CD8-positive, alpha-beta memory T cell (primary cell): ENCODE measurements around the gene SLC24A3. TPM values are rescaled to one million over a fixed set of nuclear protein-coding genes. Genes with fewer than 3 reads are reported as not detected.

Experiments
- CTCF ChIA-PET: fragments of 350-600 bp; sonication (Branson Sonifier 250); formaldehyde crosslinking; loops from one replicate; lab custom pipeline; 2021; ENCODE audit warnings: antibody characterized with exemption; lab: Charles Lee
- POLR2A ChIA-PET: fragments of 350-600 bp; sonication (Branson Sonifier 250); formaldehyde crosslinking; loops from one replicate; lab custom pipeline; 2021; ENCODE audit warnings: antibody characterized with exemption; lab: Charles Lee
- DNase-seq, 5 donors: peaks; one replicate each; pipeline versions ENCODE4 v3.0.0 to v3.0.0-alpha.2; 2020 to 2022; ENCODE audit warnings: mixed read lengths in 1 of 5
- H3K27ac ChIP-seq: one replicate; pipeline ENCODE4 v1.7.0; 2013; ENCODE audit warnings: low read depth, mild to moderate bottlenecking, low read length, moderate library complexity
- H3K27me3 ChIP-seq: 2 replicates; pipeline ENCODE4 v1.7.0; 2013; ENCODE audit warnings: low read length, mild to moderate bottlenecking; ENCODE audit not compliant: insufficient read depth, poor library complexity, severe bottlenecking
- H3K36me3 ChIP-seq: 2 replicates; pipeline ENCODE4 v1.7.0; 2013; ENCODE audit warnings: mild to moderate bottlenecking, low read length, moderate library complexity; ENCODE audit not compliant: insufficient read depth
- H3K4me1 ChIP-seq: 2 replicates; pipeline ENCODE4 v1.7.0; 2013; ENCODE audit warnings: mild to moderate bottlenecking, low read length, moderate library complexity; ENCODE audit not compliant: insufficient read depth
- H3K4me3 ChIP-seq: 2 replicates; pipeline ENCODE4 v1.7.0; 2013; ENCODE audit warnings: mild to moderate bottlenecking, low read length
- H3K9me3 ChIP-seq: 2 replicates; pipeline ENCODE4 v1.7.0; 2013; ENCODE audit warnings: mild to moderate bottlenecking, low read length
- H3K27ac Mint-ChIP-seq, 8 donors: one replicate each; pipeline ENCODE4 v1.8.0; 2020 to 2021; ENCODE audit warnings: mixed read lengths in 8 of 8, mild to moderate bottlenecking in 6 of 8, inconsistent platforms in 3 of 8, moderate library complexity in 3 of 8
- H3K27me3 Mint-ChIP-seq, 2 donors: one replicate each; pipeline ENCODE4 v1.8.0; 2020 to 2021; ENCODE audit warnings: mixed read lengths in 2 of 2, mild to moderate bottlenecking in 1 of 2, moderate library complexity in 1 of 2
- H3K36me3 Mint-ChIP-seq, 3 donors: one replicate each; pipeline ENCODE4 v1.8.0; 2020 to 2021; ENCODE audit warnings: mixed read lengths in 3 of 3, inconsistent platforms in 1 of 3, mild to moderate bottlenecking in 1 of 3
- H3K4me1 Mint-ChIP-seq, 3 donors: one replicate each; pipeline ENCODE4 v1.8.0; 2020 to 2021; ENCODE audit warnings: mixed read lengths in 3 of 3, inconsistent platforms in 1 of 3, mild to moderate bottlenecking in 1 of 3
- H3K4me3 Mint-ChIP-seq, 7 donors: one replicate each; pipeline ENCODE4 v1.8.0; 2020 to 2021; ENCODE audit warnings: mixed read lengths in 7 of 7, mild to moderate bottlenecking in 6 of 7, moderate library complexity in 4 of 7, inconsistent platforms in 2 of 7
- H3K9me3 Mint-ChIP-seq, 5 donors: one replicate each; pipeline ENCODE4 v1.8.0; 2020 to 2022; ENCODE audit warnings: mixed read lengths in 5 of 5, mild to moderate bottlenecking in 3 of 5, moderate library complexity in 2 of 5, inconsistent platforms in 1 of 5
- polyA plus RNA-seq: library from polyadenylated mRNA; unstranded; fragments of 300-500 nt; fragmentation: Illumina TruSeq; gene quantifications from one replicate; pipeline ENCODE4 v1.2.3, GENCODE V29; 2021
- total RNA-seq, 2 experiments: library from RNA; stranded (reverse); gene quantifications; one replicate each; pipeline ENCODE4 v1.2.3, GENCODE V29; 2021

Gene SLC24A3
- total and polyA plus RNA-seq, 3 experiments from 2014 or later: not detected

GRCh38 chr20:19380211-19380610 is 167.8 kb downstream of the SLC24A3 start:
- Mint-ChIP-seq H3K36me3 (no peaks in the 10 kb centered on the region), H3K27ac (no peak overlapping the region), H3K4me1 (no peaks in the 10 kb centered on the region), H3K27me3 (no peaks in the 10 kb centered on the region), H3K4me3 (no peak overlapping the region), H3K9me3 (peaks cover 0 to 2% (median 0%) of the 10 kb centered on the region in 5 donors)
- ChIA-PET CTCF (no interaction called here), POLR2A (no interaction called here)
- H3K9me3 ChIP-seq: no peaks in the 10 kb centered on the region
- H3K27me3 ChIP-seq: no peaks in the 10 kb centered on the region
- H3K27ac ChIP-seq: no peak overlapping the region
- H3K4me3 ChIP-seq: no peak overlapping the region
- no peaks in the 10 kb centered on the region for H3K4me1 ChIP-seq
- no peak for DNase-seq
- H3K36me3 ChIP-seq: no peaks in the 10 kb centered on the region

GRCh38 chr20:19381947-19382346 is 169.5 kb downstream of the SLC24A3 start:
- ChIA-PET POLR2A (no interaction called here), CTCF (no interaction called here)
- Histone ChIP-seq H3K9me3 (no peaks in the 10 kb centered on the region), H3K36me3 (no peaks in the 10 kb centered on the region), H3K4me3 (no peak overlapping the region), H3K4me1 (no peaks in the 10 kb centered on the region), H3K27me3 (no peaks in the 10 kb centered on the region), H3K27ac (no peak overlapping the region)
- H3K9me3 Mint-ChIP-seq: peaks cover 0 to 3% (median 0%) of the 10 kb centered on the region in 5 donors
- no peak for DNase-seq
- H3K27ac Mint-ChIP-seq: no peak overlapping the region
- no peak overlapping the region for H3K4me3 Mint-ChIP-seq
- no peaks in the 10 kb centered on the region for H3K4me1 Mint-ChIP-seq
- no peaks in the 10 kb centered on the region for H3K36me3 Mint-ChIP-seq
- no peaks in the 10 kb centered on the region for H3K27me3 Mint-ChIP-seq

- Histone ChIP-seq H3K4me1 (no peaks in the 10 kb centered on the region), H3K27ac (no peak overlapping the region), H3K9me3 (no peaks in the 10 kb centered on the region), H3K27me3 (no peaks in the 10 kb centered on the region), H3K36me3 (no peaks in the 10 kb centered on the region), H3K4me3 (no peak overlapping the region)
- no peak for DNase-seq
- H3K9me3 Mint-ChIP-seq: peaks cover 0 to 3% (median 0%) of the 10 kb centered on the region in 5 donors
- no peak overlapping the region for H3K27ac Mint-ChIP-seq
- H3K36me3 Mint-ChIP-seq: no peaks in the 10 kb centered on the region
- H3K4me3 Mint-ChIP-seq: no peak overlapping the region
- H3K27me3 Mint-ChIP-seq: no peaks in the 10 kb centered on the region
- ChIA-PET CTCF (no interaction called here), POLR2A (no interaction called here)
- no peaks in the 10 kb centered on the region for H3K4me1 Mint-ChIP-seq
These were observed 170.2 kb downstream of the SLC24A3 start for GRCh38 chr20:19382386-19383340.

GRCh38 chr20:19384940-19385339 is 172.5 kb downstream of the SLC24A3 start:
- no peak overlapping the region for H3K27ac Mint-ChIP-seq
- CTCF ChIA-PET: no interaction called here

GRCh38 chr20:19387251-19387650 is 174.8 kb downstream of the SLC24A3 start:
- Histone ChIP-seq H3K4me1 (no peaks in the 10 kb centered on the region), H3K27ac (no peak overlapping the region), H3K27me3 (no peaks in the 10 kb centered on the region), H3K36me3 (no peaks in the 10 kb centered on the region), H3K9me3 (no peaks in the 10 kb centered on the region), H3K4me3 (no peak overlapping the region)
- no peak overlapping the region for H3K4me3 Mint-ChIP-seq
- H3K4me1 Mint-ChIP-seq: no peaks in the 10 kb centered on the region
- CTCF ChIA-PET: no interaction called here
- H3K36me3 Mint-ChIP-seq: no peaks in the 10 kb centered on the region
- POLR2A ChIA-PET: no interaction called here
- H3K27ac Mint-ChIP-seq: no peak overlapping the region
- no peaks in the 10 kb centered on the region for H3K27me3 Mint-ChIP-seq
- peaks cover 7 to 14% (median 9%) of the 10 kb centered on the region in 5 donors for H3K9me3 Mint-ChIP-seq
- DNase-seq: no peak

More at GRCh38 chr20:19384940-19385339, 172.5 kb downstream of the SLC24A3 start:
- Mint-ChIP-seq H3K9me3 (peaks cover 4 to 12% (median 8%) of the 10 kb centered on the region in 5 donors), H3K27me3 (no peaks in the 10 kb centered on the region), H3K4me1 (no peaks in the 10 kb centered on the region), H3K4me3 (no peak overlapping the region), H3K36me3 (no peaks in the 10 kb centered on the region)
- Histone ChIP-seq H3K4me1 (no peaks in the 10 kb centered on the region), H3K36me3 (no peaks in the 10 kb centered on the region), H3K27ac (no peak overlapping the region), H3K4me3 (no peak overlapping the region), H3K9me3 (no peaks in the 10 kb centered on the region), H3K27me3 (no peaks in the 10 kb centered on the region)
- POLR2A ChIA-PET: no interaction called here
- DNase-seq: no peak

- no peak overlapping the region for H3K27ac ChIP-seq
- Mint-ChIP-seq H3K9me3 (peaks cover 8 to 18% (median 11%) of the 10 kb centered on the region in 5 donors), H3K27ac (no peak overlapping the region), H3K4me3 (no peak overlapping the region), H3K4me1 (no peaks in the 10 kb centered on the region), H3K27me3 (no peaks in the 10 kb centered on the region), H3K36me3 (no peaks in the 10 kb centered on the region)
- no peak overlapping the region for H3K4me3 ChIP-seq
- no peak for DNase-seq
- ChIA-PET POLR2A (no interaction called here), CTCF (no interaction called here)
- H3K9me3 ChIP-seq: no peaks in the 10 kb centered on the region
- no peaks in the 10 kb centered on the region for H3K36me3 ChIP-seq
- H3K4me1 ChIP-seq: no peaks in the 10 kb centered on the region
- H3K27me3 ChIP-seq: no peaks in the 10 kb centered on the region
These were observed 180.1 kb downstream of the SLC24A3 start for GRCh38 chr20:19392344-19393130.

- Mint-ChIP-seq H3K27ac (no peak overlapping the region), H3K36me3 (no peaks in the 10 kb centered on the region), H3K27me3 (no peaks in the 10 kb centered on the region), H3K4me1 (no peaks in the 10 kb centered on the region), H3K9me3 (peaks cover 5 to 21% (median 13%) of the 10 kb centered on the region in 5 donors), H3K4me3 (no peak overlapping the region)
- DNase-seq: no peak
- Histone ChIP-seq H3K27me3 (no peaks in the 10 kb centered on the region), H3K9me3 (no peaks in the 10 kb centered on the region), H3K36me3 (no peaks in the 10 kb centered on the region), H3K4me1 (no peaks in the 10 kb centered on the region), H3K27ac (no peak overlapping the region), H3K4me3 (no peak overlapping the region)
- ChIA-PET CTCF (no interaction called here), POLR2A (no interaction called here)
These were observed 184.1 kb downstream of the SLC24A3 start for GRCh38 chr20:19396460-19397081.

- peaks cover 9 to 21% (median 13%) of the 10 kb centered on the region in 5 donors for H3K9me3 Mint-ChIP-seq
- CTCF ChIA-PET: no interaction called here
These were observed 184.8 kb downstream of the SLC24A3 start for GRCh38 chr20:19397226-19397625.

More at GRCh38 chr20:19397226-19397625, 184.8 kb downstream of the SLC24A3 start:
- Mint-ChIP-seq H3K27ac (no peak overlapping the region), H3K4me3 (no peak overlapping the region), H3K4me1 (no peaks in the 10 kb centered on the region), H3K36me3 (no peaks in the 10 kb centered on the region), H3K27me3 (no peaks in the 10 kb centered on the region)
- no peaks in the 10 kb centered on the region for H3K36me3 ChIP-seq
- no peaks in the 10 kb centered on the region for H3K9me3 ChIP-seq
- H3K27ac ChIP-seq: no peak overlapping the region
- DNase-seq: no peak
- H3K27me3 ChIP-seq: no peaks in the 10 kb centered on the region
- no peak overlapping the region for H3K4me3 ChIP-seq
- H3K4me1 ChIP-seq: no peaks in the 10 kb centered on the region
- POLR2A ChIA-PET: no interaction called here
